NCI-H446 (cell line): ENCODE measurements around the gene ZER1.
"Not testable (repeated sequence)": the region's sequence is repeated elsewhere in the genome, so short reads cannot be mapped to it uniquely, and the experiment has no call there.

Experiments
- DNase-seq, 2 experiments: peaks; one replicate each; lab custom pipeline; 2025; lab: John Stamatoyannopoulos, UW

ZER1 gene

GRCh38 chr9:128715436-128715750 is 56.3 kb downstream of the ZER1 start:
- DNase-seq: no peak

GRCh38 chr9:128714586-128715435 is 56.9 kb downstream of the ZER1 start:
- DNase-seq: no peak

DNA sequence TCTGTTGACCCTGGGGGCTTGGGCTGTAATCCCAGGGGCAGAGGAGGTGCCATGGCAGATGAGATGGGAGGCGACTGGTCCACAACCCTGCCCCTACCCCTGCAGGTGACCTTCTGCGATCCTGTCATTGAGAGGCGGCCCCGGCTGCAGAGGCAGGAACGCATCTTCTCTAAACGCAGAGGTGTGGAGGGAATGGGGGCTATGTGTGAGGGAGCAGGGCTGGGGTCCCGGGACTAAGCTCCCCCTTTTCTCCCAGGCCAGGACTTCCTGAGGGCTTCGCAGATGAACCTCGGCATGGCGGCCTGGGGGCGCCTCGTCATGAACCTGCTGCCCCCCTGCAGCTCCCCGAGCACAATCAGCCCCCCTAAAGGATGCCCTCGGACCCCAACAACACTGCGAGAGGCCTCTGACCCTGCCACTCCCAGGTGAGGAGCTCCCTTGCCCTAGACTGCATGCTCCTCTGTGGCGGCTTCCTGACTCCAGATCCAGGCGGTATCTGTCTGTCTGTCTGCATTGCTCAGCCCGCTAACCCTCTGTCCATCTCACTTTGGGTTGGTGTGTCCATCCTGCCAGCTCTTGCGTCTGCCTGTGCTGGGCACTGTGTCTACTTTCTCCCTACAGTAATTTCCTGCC is 57.7 kb downstream of the ZER1 start:
- DNase-seq: no peak

DNA sequence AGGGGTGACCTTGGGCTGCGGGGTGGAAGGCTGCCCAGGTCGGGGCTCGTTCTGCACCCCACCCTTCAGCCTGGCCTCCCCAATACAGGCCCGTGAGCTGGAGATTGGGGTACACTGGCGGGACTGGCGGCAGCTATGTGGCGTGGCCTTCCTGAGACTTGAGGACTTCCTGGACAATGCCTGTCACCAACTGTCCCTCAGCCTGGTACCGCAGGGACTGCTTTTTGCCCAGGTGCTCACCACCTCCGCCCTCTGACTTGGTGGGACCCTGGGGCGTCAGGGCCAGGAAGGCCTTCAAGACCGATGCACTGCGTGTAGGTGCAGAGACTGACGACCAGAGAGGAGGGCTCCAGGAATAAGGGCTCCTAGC is 58.3 kb downstream of the ZER1 start:
- no peak for DNase-seq

GRCh38 chr9:128712451-128713410 is 59.0 kb downstream of the ZER1 start:
- DNase-seq: no peak

- no peak for DNase-seq
Measured at GRCh38 chr9:128707446-128707845, 64.3 kb downstream of the ZER1 start.

DNA sequence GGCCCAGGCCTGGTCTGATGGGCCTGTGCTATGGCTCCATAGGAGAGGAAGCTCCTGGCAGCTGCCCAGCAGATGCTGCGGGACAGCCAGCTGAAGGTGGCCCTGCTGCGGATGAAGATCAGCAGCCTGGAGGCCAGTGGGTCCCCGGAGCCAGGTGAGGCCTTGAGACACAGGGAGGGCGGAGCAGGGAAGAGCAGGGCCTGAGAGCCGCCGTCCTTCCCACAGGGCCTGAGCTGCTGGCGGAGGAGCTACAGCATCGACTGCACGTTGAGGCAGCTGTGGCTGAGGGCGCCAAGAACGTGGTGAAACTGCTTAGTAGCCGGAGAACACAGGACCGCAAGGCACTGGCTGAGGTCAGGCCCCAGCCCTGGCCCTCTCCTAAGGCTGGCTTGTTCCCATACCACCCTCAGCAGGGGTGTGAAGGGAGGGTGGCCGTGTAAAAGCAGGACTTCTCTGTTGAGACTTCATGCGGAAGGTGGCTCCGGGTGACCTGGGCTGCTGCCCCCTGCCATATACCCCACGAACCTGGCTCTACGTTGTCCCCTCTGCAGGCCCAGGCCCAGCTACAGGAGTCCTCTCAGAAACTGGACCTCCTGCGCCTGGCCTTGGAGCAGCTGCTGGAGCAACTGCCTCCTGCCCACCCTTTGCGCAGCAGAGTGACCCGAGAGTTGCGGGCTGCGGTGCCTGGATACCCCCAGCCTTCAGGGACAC is 64.9 kb downstream of the ZER1 start:
- DNase-seq: no peak

GRCh38 chr9:128706045-128706444 is 65.7 kb downstream of the ZER1 start:
- DNase-seq: no peak

DNA sequence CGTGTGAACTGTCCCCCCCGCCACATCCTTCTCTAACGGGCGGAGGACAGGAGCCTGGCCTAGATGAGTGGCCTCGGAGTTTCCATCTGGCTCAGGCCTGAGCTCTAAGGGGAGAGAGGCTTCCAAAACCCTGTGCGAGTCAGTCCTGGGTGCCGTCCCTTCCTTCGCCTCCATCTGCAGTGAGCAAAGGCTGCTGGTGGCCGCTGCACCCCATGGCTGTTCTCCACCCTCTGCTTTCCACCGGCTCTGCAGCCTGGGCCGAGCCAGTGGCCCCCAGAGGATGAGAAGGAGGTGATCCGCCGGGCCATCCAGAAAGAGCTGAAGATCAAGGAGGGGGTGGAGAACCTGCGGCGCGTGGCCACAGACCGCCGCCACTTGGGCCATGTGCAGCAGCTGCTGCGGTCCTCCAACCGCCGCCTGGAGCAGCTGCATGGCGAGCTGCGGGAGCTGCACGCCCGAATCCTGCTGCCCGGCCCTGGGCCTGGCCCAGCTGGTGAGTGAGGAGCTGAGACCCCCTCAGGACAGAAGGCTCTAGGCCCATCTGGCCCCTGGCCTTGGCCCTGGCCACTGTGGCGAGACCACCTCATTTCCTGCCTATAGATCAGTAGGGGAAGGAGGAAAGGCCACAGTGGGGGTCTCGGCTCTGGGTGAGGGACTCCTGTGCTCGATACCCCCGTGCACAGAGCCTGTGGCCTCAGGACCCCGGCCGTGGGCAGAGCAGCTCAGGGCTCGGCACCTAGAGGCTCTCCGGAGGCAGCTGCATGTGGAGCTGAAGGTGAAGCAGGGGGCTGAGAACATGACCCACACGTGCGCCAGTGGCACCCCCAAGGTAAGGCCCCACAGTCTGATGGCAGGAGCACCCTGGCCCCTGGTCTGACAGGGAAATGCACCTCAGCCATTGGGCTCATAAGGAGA is 66.4 kb downstream of the ZER1 start:
- no peak for DNase-seq

- no peak for DNase-seq
Measured at GRCh38 chr9:128704356-128704670, 67.4 kb downstream of the ZER1 start.

DNA sequence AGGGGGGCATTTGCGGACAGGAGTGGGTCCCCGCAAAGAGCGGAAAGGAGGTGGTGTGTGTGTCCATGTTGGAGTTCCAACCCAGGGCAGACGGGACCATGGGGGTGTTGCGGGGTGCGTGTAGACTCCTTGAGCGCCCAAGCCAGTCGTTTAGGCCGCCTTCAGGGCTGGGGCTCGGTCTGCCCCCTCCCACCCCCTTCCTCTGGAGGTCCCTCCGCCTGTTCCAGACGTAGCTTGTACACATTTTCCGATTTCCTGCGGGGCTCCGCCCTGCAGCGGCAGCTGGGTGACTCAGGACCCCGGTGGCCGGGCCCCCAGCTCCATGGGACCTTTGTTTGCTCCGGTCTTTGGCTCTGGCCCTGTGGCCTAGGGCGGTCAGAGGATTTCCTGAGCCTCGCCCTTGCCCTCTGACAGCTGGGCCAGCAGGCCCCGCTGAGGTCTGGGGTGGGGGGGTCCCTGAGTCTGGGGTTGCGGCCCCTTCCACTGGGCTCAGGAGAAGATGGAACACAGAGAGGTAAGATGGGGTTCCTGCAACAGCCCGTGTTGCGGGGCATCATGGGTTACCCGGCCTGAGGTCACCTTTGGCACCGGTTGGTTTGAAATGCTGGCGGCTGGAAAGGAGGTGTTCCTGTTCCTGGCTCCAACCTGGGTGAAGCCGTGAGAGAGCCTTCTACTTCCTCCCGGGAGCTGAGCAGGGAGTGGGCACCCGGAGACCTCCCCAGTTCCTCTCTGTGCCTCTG is 67.9 kb downstream of the ZER1 start:
- no peak for DNase-seq

DNA sequence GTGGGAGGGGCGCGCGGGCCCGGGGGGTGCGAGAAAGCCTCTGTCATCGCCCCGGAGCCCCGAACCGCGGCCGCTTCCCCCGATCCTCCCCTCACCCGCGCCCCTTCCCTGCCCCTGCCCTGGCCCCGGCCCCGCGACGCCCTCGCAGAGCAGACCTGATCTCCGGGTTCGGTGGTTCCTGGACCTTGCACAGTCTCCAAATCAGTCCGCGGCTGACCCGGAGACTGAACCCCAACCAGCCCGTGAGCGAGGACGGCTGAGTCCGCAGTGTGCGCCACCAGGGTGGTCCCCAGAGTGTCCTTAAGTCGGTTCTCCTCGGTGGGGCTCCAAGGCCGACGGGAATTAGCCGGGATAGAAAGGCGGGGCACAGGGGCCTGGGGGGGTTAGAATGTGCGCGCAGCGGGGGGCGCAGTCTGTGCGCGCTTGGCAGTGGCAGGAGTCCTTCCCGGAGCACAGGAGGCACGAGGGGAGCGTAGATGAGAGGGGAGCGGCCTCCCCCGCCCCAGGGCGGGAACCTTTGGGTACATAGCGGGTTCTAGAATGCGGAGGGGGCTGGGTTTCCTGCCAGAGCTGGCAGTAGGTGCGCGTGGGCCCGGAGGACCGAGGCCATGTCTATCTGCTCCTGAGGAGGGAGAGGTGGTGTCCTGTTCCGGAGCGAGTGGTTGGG is 68.6 kb downstream of the ZER1 start:
- DNase-seq: no peak

- peak in 1 of 2 experiments; percentile 80 for DNase-seq
Measured at GRCh38 chr9:128702445-128702948, 69.2 kb downstream of the ZER1 start, which contains the start of gene PKN3. Gene PKN3, plus strand, starts transcription at chr9:128702503. Its CDS starts 413 bp downstream, at chr9:128702916.

DNA sequence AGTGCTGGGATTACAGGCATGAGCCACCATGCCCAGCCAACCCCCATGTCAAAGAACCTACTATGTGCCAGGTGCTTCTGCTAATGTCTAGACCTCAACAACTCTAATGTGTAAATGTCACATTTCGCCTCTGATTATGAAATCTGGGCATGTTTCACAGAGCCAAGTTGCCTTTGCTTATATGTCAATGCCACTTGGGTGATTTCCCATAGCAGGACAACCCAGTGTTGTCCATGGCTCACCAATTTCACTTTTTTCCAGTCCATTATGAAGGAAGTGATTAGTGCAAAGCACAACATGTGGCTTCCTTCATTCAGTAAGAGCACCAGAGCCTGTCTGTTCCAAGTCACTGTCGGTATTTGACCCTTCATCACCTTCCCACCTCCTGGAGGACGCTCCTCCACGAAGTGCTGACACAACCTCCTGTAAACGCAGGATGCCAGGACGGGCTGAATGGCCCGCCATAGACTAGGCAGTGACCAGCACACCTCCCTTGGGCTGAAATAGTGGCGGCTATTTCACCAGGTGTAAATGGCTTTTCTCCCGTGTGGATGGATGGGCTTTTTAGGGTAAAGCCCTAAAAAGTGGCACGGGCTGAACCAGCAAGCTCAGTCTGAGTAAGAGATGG is 70.4 kb downstream of the ZER1 start:
- no peak for DNase-seq

DNA sequence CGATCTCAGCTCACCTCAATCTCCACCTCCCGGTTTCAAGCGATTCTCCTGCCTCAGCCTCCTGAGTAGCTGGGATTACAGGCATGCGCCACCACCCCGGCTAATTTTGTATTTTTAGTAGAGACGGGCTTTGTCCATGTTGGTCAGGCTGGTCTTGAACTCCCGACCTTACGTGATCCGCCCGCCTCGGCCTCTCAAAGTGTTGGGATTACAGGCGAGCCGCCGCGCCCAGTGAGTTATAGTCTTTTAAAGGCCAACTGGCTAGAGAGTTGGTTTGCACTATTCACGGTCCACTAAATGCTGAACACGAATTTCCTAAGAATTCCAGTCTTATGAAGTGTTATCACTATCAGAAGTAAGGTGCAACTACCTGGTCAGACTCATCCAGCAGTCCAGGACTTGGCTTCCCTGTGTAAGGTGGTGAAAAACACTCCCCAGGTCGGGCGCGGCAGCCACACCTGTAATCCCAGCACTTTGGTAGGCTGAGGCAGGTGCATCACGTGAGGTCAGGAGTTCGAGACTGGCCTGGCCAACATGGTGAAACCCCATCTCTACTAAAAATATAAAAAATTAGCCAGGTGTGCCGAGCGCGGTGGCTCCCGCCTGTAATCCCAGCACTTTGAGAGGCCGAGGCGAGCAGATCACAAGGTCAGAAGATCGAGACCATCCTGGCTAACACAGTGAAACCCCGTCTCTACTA is 72.5 kb downstream of the ZER1 start:
- not testable (repeated sequence) for DNase-seq

- no peak for DNase-seq
Measured at GRCh38 chr9:128696923-128697707, 74.6 kb downstream of the ZER1 start.

- DNase-seq: no peak
Measured at GRCh38 chr9:128694344-128694743, 77.4 kb downstream of the ZER1 start.

DNA sequence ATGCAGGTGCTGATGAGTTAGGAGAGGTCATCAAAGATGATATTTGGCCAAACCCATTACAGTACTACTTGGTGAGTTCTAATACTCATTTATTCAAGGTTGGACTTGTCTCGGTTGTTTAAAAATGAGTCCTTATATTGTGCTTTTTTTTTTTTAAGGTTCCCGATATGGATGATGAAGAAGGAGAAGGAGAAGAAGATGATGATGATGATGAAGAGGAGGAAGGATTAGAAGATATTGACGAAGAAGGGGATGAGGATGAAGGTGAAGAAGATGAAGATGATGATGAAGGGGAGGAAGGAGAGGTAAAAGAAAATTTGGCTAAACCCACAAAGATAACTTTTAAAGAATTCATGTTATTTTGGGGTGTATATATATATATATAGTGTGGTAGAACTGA is 78.0 kb downstream of the ZER1 start:
- not testable (repeated sequence) for DNase-seq
